ENCODE results near the gene CACNA1G.

The CACNA1G gene

GRCh38 chr17:50560185-50560824 is at the start of gene CACNA1G:
CACNA1G (plus strand) TSS chr17:50560715; CDS start chr17:50561460, 745 bp downstream.
- peak; percentile 84 for DNase-seq

- peak; percentile 72 for DNase-seq
These were observed 49.5 kb upstream of the CACNA1G start for GRCh38 chr17:50511058-50511457.

- DNase-seq: no peak
These were observed 47.0 kb upstream of the CACNA1G start for GRCh38 chr17:50513495-50513894.

- DNase-seq: no peak
These were observed 46.1 kb upstream of the CACNA1G start for GRCh38 chr17:50514388-50514787.

GRCh38 chr17:50514936-50515702 is 45.4 kb upstream of the CACNA1G start:
- DNase-seq: no peak

GRCh38 chr17:50517011-50517410 is 43.5 kb upstream of the CACNA1G start:
- no peak for DNase-seq

GRCh38 chr17:50517504-50518383 is 42.8 kb upstream of the CACNA1G start:
- DNase-seq: no peak

GRCh38 chr17:50518384-50519023 is 42.0 kb upstream of the CACNA1G start:
- DNase-seq: no peak

GRCh38 chr17:50519141-50519834 is 41.2 kb upstream of the CACNA1G start:
- no peak for DNase-seq

GRCh38 chr17:50520483-50520882 is 40.0 kb upstream of the CACNA1G start:
- no peak for DNase-seq

GRCh38 chr17:50521514-50521913 is 39.0 kb upstream of the CACNA1G start:
- DNase-seq: no peak

GRCh38 chr17:50522766-50523165 is 37.7 kb upstream of the CACNA1G start:
- DNase-seq: no peak

GRCh38 chr17:50523208-50523607 is 37.3 kb upstream of the CACNA1G start:
- DNase-seq: no peak

GRCh38 chr17:50524838-50525237 is 35.7 kb upstream of the CACNA1G start:
- no peak for DNase-seq

GRCh38 chr17:50527155-50527762 is 33.3 kb upstream of the CACNA1G start:
- DNase-seq: no peak

- no peak for DNase-seq
These were observed 32.5 kb upstream of the CACNA1G start for GRCh38 chr17:50527949-50528474.

GRCh38 chr17:50529849-50530248 is 30.7 kb upstream of the CACNA1G start:
- DNase-seq: no peak

- no peak for DNase-seq
These were observed 29.0 kb upstream of the CACNA1G start for GRCh38 chr17:50531428-50532025.

GRCh38 chr17:50532452-50533024 is 28.0 kb upstream of the CACNA1G start, which contains the start of gene EPN3:
EPN3 (plus strand) TSS chr17:50532735; CDS start chr17:50536557, 3,822 bp downstream.
- no peak for DNase-seq

- no peak for DNase-seq
These were observed 27.3 kb upstream of the CACNA1G start for GRCh38 chr17:50533185-50533584.

- no peak for DNase-seq
These were observed 26.8 kb upstream of the CACNA1G start for GRCh38 chr17:50533720-50534148.

Data from inflammatory macrophage treated with lipopolysaccharide for 4 hours (primary cell).